Panc1 (cell line): ENCODE results near the gene LGR5. TPM values are rescaled to one million over a fixed set of nuclear protein-coding genes. Genes with fewer than 3 reads are reported as not detected.

Source experiments
- ATAC-seq: fragments of 200-7000 bp; cut with Tn5 transposase; 2 replicates; pipeline ENCODE4 v1.9.1; 2020; ENCODE audit warnings: mild to moderate bottlenecking, moderate library complexity
- BruUV-seq: library from RNA; stranded (reverse); fragments of 400-500 nt; replicated peaks from 2 replicates; lab custom pipeline; 2021; lab: Mats Ljungman, UMichigan
- CTCF ChIA-PET: fragments of 300-600 bp; sonication (Branson Sonifier 250); formaldehyde crosslinking; loops from one replicate; lab custom pipeline; 2022; ENCODE audit warnings: antibody characterized with exemption; lab: Charles Lee
- POLR2A ChIA-PET: fragments of 300-600 bp; sonication (Branson Sonifier 250); formaldehyde crosslinking; loops from one replicate; lab custom pipeline; 2022; ENCODE audit warnings: antibody characterized with exemption; lab: Charles Lee
- DNase-seq: peaks from one replicate; pipeline ENCODE4 v3.0.0-alpha.2; 2010; ENCODE audit warnings: low read depth, low spot score
- H3K27ac ChIP-seq: 2 replicates; pipeline ENCODE4 v1.5.1; 2011; ENCODE audit warnings: mild to moderate bottlenecking, low read length, inconsistent platforms
- H3K27me3 ChIP-seq: fragments of 200-500 bp; sonication (Bioruptor generic); 2 replicates; pipeline ENCODE4 v1.6.0; 2014; ENCODE audit warnings: low read length, inconsistent platforms; ENCODE audit not compliant: control insufficient read depth, insufficient read depth
- H3K36me3 ChIP-seq: fragments of 200-500 bp; sonication (Bioruptor generic); 2 replicates; pipeline ENCODE4 v1.5.1; 2014; ENCODE audit warnings: inconsistent platforms, mild to moderate bottlenecking, low read length, moderate library complexity; ENCODE audit not compliant: control insufficient read depth, insufficient read depth
- H3K4me1 ChIP-seq: 2 replicates; pipeline ENCODE4 v1.5.1; 2011; ENCODE audit warnings: inconsistent platforms, mild to moderate bottlenecking, low read length, moderate library complexity; ENCODE audit not compliant: control insufficient read depth, insufficient read depth
- H3K4me3 ChIP-seq, 2 experiments: 2 replicates each; pipeline ENCODE4 v1.5.1; 2011 to 2012; ENCODE audit warnings: low read depth in 2 of 2, low read length in 2 of 2, mild to moderate bottlenecking in 2 of 2, inconsistent platforms in 1 of 2, moderate library complexity in 1 of 2
- H3K9me3 ChIP-seq: fragments of 200-500 bp; sonication (Bioruptor generic); 2 replicates; pipeline ENCODE4 v1.5.1; 2014; ENCODE audit warnings: low read depth, mild to moderate bottlenecking, inconsistent platforms, low read length, moderate library complexity; ENCODE audit not compliant: control insufficient read depth, insufficient read depth
- POLR2AphosphoS5 ChIP-seq: IDR thresholded peaks from 2 replicates; pipeline ENCODE4 v1.6.1; 2012; ENCODE audit warnings: mild to moderate bottlenecking, low read depth, low read length, moderate library complexity
- SIN3A ChIP-seq: IDR thresholded peaks from 2 replicates; pipeline ENCODE4 v1.6.1; 2012; ENCODE audit warnings: low read depth, mild to moderate bottlenecking, low read length, moderate library complexity, borderline replicate concordance; ENCODE audit not compliant: insufficient read depth
- TCF7L2 ChIP-seq: IDR thresholded peaks from 2 replicates; pipeline ENCODE4 v1.6.1; 2011; ENCODE audit warnings: mild to moderate bottlenecking, low read depth, low read length, inconsistent platforms
- in situ Hi-C: cut with HindIII; loops from 2 replicates; pipeline ENCODE4 v1.10.0; 2016; ENCODE audit warnings: low sequenced_read_pairs, low pct_unique_long_range_greater_than_20kb
- intact Hi-C: fragments of 100-400 bp; cut with micrococcal nuclease; formaldehyde crosslinking; loops from one replicate; pipeline ENCODE4 v1.10.0; 2022; ENCODE audit not compliant: unreplicated experiment
- total RNA-seq: library from RNA; stranded (reverse); gene quantifications from one replicate; pipeline ENCODE4 v1.2.1, GENCODE V29; 2021; ENCODE audit not compliant: unreplicated experiment
- TF ChIP-seq, protein P1 (sequence below), 2 experiments: IDR thresholded peaks; 2 replicates each; pipeline ENCODE4 v1.6.1; 2011 to 2012; ENCODE audit warnings: low read depth in 2 of 2, control low read depth in 1 of 2, low read length in 1 of 2, mild to moderate bottlenecking in 1 of 2, moderate library complexity in 1 of 2; ENCODE audit not compliant: insufficient read depth in 1 of 2
- TF ChIP-seq, protein P2 (sequence below): fragments of 450-650 bp; IDR thresholded peaks from 2 replicates; pipeline ENCODE4 v1.5.1; 2017; ENCODE audit warnings: mild to moderate bottlenecking

LGR5 gene
- total RNA-seq, 1 experiment from 2014 or later, result 1.9 TPM

DNA sequence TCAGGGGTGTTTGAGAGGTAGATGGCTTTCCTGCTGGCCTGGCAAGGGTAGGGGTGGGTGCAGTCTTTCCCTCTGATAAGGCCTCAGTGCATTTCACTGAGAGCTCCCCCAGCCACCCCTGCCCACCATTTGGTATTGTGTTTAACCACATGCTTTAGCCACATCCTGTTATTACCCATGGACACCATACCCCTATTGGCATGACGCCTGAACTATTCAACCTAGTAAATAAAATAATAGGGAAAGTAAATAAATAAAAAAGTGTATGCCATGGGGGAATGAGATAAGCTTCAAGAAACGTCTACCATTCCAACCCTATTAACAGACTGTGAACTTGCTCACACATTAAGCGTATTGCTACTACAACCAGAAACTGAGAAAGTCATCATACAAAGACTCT is 7.6 kb upstream of the LGR5 start:
- in situ Hi-C loops, result no loop called here
- ChIA-PET POLR2A (no interaction called here), CTCF (interaction anchor here (0.6 kb wide), 1 partner anchor 527 kb away, joined by 4 read pairs; no protein-coding TSS in a partner anchor)
- H3K4me3 ChIP-seq, result no peak overlapping the region
- H3K9me3 ChIP-seq, result no peaks in the 10 kb centered on the region
- no peaks in the 10 kb centered on the region for H3K36me3 ChIP-seq
- TF ChIP-seq, protein P1, sequence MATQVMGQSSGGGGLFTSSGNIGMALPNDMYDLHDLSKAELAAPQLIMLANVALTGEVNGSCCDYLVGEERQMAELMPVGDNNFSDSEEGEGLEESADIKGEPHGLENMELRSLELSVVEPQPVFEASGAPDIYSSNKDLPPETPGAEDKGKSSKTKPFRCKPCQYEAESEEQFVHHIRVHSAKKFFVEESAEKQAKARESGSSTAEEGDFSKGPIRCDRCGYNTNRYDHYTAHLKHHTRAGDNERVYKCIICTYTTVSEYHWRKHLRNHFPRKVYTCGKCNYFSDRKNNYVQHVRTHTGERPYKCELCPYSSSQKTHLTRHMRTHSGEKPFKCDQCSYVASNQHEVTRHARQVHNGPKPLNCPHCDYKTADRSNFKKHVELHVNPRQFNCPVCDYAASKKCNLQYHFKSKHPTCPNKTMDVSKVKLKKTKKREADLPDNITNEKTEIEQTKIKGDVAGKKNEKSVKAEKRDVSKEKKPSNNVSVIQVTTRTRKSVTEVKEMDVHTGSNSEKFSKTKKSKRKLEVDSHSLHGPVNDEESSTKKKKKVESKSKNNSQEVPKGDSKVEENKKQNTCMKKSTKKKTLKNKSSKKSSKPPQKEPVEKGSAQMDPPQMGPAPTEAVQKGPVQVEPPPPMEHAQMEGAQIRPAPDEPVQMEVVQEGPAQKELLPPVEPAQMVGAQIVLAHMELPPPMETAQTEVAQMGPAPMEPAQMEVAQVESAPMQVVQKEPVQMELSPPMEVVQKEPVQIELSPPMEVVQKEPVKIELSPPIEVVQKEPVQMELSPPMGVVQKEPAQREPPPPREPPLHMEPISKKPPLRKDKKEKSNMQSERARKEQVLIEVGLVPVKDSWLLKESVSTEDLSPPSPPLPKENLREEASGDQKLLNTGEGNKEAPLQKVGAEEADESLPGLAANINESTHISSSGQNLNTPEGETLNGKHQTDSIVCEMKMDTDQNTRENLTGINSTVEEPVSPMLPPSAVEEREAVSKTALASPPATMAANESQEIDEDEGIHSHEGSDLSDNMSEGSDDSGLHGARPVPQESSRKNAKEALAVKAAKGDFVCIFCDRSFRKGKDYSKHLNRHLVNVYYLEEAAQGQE (IDR thresholded peaks at IDR 0.05; ENCODE audit: insufficient read depth in 1 of 2, low read depth in 2 of 2, low read length in 1 of 2), result no peak
- TF ChIP-seq TCF7L2 (no peak), SIN3A (no peak), POLR2AphosphoS5 (no peak)
- TF ChIP-seq, protein P2, sequence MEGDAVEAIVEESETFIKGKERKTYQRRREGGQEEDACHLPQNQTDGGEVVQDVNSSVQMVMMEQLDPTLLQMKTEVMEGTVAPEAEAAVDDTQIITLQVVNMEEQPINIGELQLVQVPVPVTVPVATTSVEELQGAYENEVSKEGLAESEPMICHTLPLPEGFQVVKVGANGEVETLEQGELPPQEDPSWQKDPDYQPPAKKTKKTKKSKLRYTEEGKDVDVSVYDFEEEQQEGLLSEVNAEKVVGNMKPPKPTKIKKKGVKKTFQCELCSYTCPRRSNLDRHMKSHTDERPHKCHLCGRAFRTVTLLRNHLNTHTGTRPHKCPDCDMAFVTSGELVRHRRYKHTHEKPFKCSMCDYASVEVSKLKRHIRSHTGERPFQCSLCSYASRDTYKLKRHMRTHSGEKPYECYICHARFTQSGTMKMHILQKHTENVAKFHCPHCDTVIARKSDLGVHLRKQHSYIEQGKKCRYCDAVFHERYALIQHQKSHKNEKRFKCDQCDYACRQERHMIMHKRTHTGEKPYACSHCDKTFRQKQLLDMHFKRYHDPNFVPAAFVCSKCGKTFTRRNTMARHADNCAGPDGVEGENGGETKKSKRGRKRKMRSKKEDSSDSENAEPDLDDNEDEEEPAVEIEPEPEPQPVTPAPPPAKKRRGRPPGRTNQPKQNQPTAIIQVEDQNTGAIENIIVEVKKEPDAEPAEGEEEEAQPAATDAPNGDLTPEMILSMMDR, result no peak
- ATAC-seq (no peak), DNase-seq (no peak)
- no peaks in the 10 kb centered on the region for H3K27me3 ChIP-seq
- H3K27ac ChIP-seq, result no peak overlapping the region
- no peaks in the 10 kb centered on the region for H3K4me1 ChIP-seq
- BruUV-seq, result no TSS peak
- intact Hi-C loops, result no loop called here

DNA sequence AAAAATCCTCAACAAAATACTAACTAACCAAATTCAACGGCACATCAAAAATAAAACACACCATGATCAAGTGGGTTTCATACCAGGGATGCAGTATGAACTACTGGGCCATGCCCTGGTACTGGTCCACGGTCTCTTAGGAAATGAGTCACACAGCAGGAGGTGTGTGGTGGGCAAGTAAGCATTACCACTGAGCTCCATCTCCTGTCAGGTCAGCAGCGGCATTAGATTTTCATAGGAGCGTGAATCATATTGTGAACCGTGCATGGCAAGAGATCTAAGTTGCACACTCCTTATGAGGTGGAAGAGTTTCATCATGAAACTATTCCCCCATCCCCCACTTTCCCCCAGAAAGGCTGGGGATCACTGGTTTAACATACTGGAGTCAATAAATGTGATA is 6.7 kb upstream of the LGR5 start:
- Histone ChIP-seq H3K4me1 (no peaks in the 10 kb centered on the region), H3K27me3 (peaks cover 1% of the 10 kb centered on the region), H3K36me3 (no peaks in the 10 kb centered on the region), H3K27ac (no peak overlapping the region), H3K4me3 (no peak overlapping the region), H3K9me3 (no peaks in the 10 kb centered on the region)
- intact Hi-C loops (no loop called here), in situ Hi-C loops (no loop called here)
- no TSS peak for BruUV-seq
- ChIA-PET CTCF (no interaction called here), POLR2A (no interaction called here)
- no peak for TF ChIP-seq SIN3A
- TF ChIP-seq, protein P2, result no peak
- ATAC-seq, result no peak
- no peak for DNase-seq
